ENCODE measurements around the gene RYR1.

GRCh38 chr19:38514812-38515633 lies 81.5 kb downstream of the RYR1 start:
- peak; percentile 86 for TF ChIP-seq CTCF (IDR thresholded peaks at IDR 0.05; ENCODE audit: poor library complexity)
- no peak for TF ChIP-seq EZH2phosphoT487 (IDR thresholded peaks at IDR 0.05; ENCODE audit: low read depth, severe bottlenecking, unreplicated experiment)

Data from hepatocyte (in vitro differentiated cells).